Measurements from ENCODE around the gene BMAL1.

Gene BMAL1

DNA sequence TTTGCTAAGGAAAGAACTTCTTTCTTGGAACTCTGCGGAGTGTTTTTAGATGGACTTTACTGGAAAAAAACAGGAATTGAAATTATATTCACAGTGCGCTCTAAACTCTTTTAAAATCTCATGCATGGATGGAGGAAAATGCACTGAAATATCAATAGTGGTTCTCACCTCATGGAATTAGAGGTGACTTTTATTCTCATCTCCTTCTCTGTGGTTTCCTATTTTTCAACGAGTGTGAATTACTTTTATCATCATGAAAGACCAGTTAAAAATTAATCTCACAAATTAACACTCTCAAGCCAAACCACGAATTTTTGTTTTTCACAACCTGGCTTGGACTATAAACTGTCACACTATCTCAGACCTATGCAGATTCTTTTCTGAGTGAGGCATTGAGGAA lies 16.6 kb downstream of the BMAL1 start:
- no peaks in the 10 kb centered on the region for H3K9me3 ChIP-seq (ENCODE audit: control insufficient read depth, low read length)
- H3K27me3 ChIP-seq (replicated peaks; ENCODE audit: control insufficient read depth, insufficient read depth, low read length): no peaks in the 10 kb centered on the region
- H3K4me3 ChIP-seq (ENCODE audit: low read length): no peak overlapping the region
- H3K4me1 ChIP-seq (ENCODE audit: control insufficient read depth, insufficient read depth, low read length): peaks cover 16% of the 10 kb centered on the region
- DNase-seq (ENCODE audit: low read depth): no peak
- no peaks in the 10 kb centered on the region for H3K36me3 ChIP-seq (ENCODE audit: control insufficient read depth, insufficient read depth, low read length, severe bottlenecking)
- H3K9ac ChIP-seq (ENCODE audit: low read length): no peak overlapping the region

DNA sequence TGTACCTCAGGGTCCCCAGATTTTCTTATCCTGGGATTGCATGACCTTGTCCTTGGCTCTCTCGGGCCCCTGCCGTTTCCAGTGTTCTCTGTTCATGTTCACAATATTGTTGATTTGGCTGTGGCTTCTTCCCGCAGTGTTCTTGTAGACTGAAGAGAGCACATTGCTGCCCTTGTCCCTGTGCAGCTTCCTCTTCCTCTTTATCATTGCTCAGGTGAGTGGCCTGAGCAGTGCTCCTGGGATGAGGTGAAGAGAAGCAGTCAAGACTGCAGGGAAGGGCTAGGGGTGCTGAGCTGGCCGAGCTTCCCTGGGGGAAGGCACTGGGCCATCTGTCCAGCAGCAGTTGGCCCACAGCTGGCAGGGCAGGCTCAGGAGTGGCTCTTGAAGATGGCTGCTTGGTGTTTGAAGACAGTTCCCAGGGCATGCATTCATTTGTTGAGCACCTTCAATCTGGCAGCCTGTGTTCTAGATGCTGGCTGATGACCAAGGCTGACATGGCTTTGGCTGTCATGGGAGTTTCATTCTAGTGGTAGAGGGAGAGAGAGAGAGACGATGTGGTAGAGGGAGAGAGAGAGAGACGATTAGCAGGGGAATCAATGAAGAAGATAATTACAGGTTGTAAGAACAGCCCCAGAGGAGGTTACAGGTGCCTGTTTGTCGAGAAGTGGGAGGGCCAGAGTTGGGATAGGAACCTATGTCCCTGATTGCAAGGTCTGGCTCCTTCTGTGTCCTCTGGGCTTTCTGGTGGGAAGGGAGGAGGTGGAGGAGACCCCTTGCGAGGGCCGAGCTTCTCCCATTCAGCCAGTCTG lies 17.4 kb downstream of the BMAL1 start:
- H3K27me3 ChIP-seq (replicated peaks; ENCODE audit: control insufficient read depth, insufficient read depth, low read length): no peaks in the 10 kb centered on the region
- H3K36me3 ChIP-seq (ENCODE audit: control insufficient read depth, insufficient read depth, low read length, severe bottlenecking): no peaks in the 10 kb centered on the region
- DNase-seq (ENCODE audit: low read depth): no peak

DNA sequence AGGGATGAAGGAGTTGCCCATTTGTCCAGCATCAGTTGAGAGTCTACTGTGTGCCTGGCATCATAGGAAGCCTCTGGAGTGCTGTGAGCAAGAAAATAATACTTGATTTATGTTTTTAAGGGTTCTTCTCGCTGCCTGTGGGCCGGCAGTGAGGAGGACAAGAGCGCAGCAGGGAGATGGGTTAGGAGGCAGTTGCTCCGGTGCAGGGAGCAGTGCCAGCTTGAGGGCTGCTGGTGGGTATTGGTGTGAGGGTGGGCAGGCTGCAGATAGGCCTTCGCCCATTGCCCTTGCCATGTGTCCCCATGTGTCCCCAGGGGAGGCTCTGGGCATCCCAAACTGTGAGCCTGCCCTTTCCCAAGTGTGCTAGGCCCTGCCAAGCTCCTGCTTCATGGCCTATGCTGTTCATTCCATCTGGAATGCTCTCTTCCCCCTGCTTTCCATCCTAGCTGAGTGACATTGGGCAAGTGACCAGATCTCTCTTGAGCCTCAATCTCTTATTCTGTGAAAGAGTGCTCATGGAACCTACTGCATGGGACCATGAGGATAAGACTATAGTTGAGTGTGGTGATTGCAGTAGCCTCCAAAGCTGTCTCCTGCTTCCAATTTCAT lies 19.8 kb downstream of the BMAL1 start:
- no peak overlapping the region for H3K9ac ChIP-seq (ENCODE audit: low read length)
- no peaks in the 10 kb centered on the region for H3K36me3 ChIP-seq (ENCODE audit: control insufficient read depth, insufficient read depth, low read length, severe bottlenecking)
- H3K4me3 ChIP-seq (ENCODE audit: low read length): no peak overlapping the region
- peaks cover 7% of the 10 kb centered on the region for H3K4me1 ChIP-seq (ENCODE audit: control insufficient read depth, insufficient read depth, low read length)
- no peaks in the 10 kb centered on the region for H3K9me3 ChIP-seq (ENCODE audit: control insufficient read depth, low read length)
- H3K27me3 ChIP-seq (replicated peaks; ENCODE audit: control insufficient read depth, insufficient read depth, low read length): no peaks in the 10 kb centered on the region
- no peak for DNase-seq (ENCODE audit: low read depth)

More for the DNA sequence above, 17.4 kb downstream of the BMAL1 start:
- Histone ChIP-seq H3K4me1 (ENCODE audit: control insufficient read depth, insufficient read depth, low read length) (peaks cover 16% of the 10 kb centered on the region), H3K4me3 (ENCODE audit: low read length) (no peak overlapping the region), H3K9me3 (ENCODE audit: control insufficient read depth, low read length) (no peaks in the 10 kb centered on the region), H3K9ac (ENCODE audit: low read length) (no peak overlapping the region)

DNA sequence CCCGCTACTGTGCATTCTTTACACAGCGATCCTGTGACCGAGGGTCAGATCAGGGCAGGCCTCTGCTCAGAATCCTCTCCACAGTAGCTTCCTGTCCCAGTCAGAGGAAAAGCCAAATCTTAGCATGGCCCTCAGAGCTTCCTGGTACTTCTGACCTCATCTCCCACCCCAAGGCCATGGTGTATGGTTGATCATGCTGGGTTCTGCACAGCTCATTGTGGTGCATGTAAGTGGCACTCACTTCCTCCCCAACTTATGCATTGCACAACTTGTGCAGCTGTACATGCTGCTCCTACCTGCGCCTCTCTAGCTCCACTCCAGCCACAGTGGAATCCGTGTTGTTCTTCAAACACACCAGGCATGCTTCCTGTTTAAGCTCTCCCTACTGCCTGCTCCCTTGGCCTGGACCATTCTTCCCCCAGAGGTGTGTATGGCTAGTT lies 20.3 kb downstream of the BMAL1 start:
- DNase-seq (ENCODE audit: low read depth): no peak
- H3K27me3 ChIP-seq (replicated peaks; ENCODE audit: control insufficient read depth, insufficient read depth, low read length): no peaks in the 10 kb centered on the region
- H3K4me3 ChIP-seq (ENCODE audit: low read length): no peak overlapping the region
- peaks cover 7% of the 10 kb centered on the region for H3K4me1 ChIP-seq (ENCODE audit: control insufficient read depth, insufficient read depth, low read length)
- H3K9ac ChIP-seq (ENCODE audit: low read length): no peak overlapping the region
- H3K9me3 ChIP-seq (ENCODE audit: control insufficient read depth, low read length): no peaks in the 10 kb centered on the region
- no peaks in the 10 kb centered on the region for H3K36me3 ChIP-seq (ENCODE audit: control insufficient read depth, insufficient read depth, low read length, severe bottlenecking)

DNA sequence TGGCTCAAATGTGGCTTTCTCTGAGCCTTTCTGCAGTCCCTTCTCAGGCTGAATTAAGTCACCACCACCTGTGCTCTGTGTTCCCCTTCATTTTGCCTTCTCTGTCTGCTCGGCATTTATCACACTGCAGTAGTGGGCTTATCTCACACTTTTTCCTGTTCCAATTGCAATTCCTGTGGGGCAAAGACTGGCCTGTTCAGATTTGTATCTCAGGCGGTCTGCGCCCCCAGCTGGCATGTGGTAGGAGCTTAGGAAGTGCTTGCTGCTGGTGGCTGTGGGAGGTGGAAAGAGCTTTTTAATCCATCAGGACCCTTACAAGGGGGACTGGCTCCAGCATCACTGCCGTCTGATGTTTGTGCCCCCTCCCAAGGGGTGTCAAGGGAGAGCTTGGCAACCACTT lies 21.2 kb downstream of the BMAL1 start:
- H3K4me1 ChIP-seq (ENCODE audit: control insufficient read depth, insufficient read depth, low read length): peaks cover 7% of the 10 kb centered on the region

DNA sequence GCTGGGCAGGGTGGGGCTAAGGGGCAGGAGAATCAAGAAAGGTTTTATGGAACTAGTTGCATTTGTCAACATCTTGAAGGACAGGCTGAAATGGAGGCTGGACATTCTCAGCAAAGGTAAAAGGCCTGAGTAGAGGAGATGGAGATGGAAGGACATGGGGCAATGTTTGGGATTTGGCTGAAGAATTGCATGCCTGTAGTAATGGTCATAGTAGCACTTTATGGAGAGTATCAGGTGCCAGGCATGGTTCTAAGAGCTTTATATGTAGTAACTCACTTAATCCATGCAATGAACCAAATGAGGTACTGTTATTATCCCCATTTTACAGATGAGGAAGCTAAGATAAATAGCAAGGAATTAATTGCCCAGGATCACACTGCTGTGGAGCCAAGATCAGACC lies 23.9 kb downstream of the BMAL1 start:
- DNase-seq (ENCODE audit: low read depth): no peak
- H3K4me3 ChIP-seq (ENCODE audit: low read length): no peak overlapping the region
- H3K27me3 ChIP-seq (replicated peaks; ENCODE audit: control insufficient read depth, insufficient read depth, low read length): no peaks in the 10 kb centered on the region
- no peaks in the 10 kb centered on the region for H3K36me3 ChIP-seq (ENCODE audit: control insufficient read depth, insufficient read depth, low read length, severe bottlenecking)
- no peaks in the 10 kb centered on the region for H3K9me3 ChIP-seq (ENCODE audit: control insufficient read depth, low read length)
- H3K9ac ChIP-seq (ENCODE audit: low read length): no peak overlapping the region
- H3K4me1 ChIP-seq (ENCODE audit: control insufficient read depth, insufficient read depth, low read length): peaks cover 11% of the 10 kb centered on the region

More for the DNA sequence above, 21.2 kb downstream of the BMAL1 start:
- DNase-seq (ENCODE audit: low read depth): no peak
- no peaks in the 10 kb centered on the region for H3K36me3 ChIP-seq (ENCODE audit: control insufficient read depth, insufficient read depth, low read length, severe bottlenecking)
- H3K9ac ChIP-seq (ENCODE audit: low read length): no peak overlapping the region
- no peaks in the 10 kb centered on the region for H3K9me3 ChIP-seq (ENCODE audit: control insufficient read depth, low read length)
- H3K27me3 ChIP-seq (replicated peaks; ENCODE audit: control insufficient read depth, insufficient read depth, low read length): no peaks in the 10 kb centered on the region
- no peak overlapping the region for H3K4me3 ChIP-seq (ENCODE audit: low read length)

DNA sequence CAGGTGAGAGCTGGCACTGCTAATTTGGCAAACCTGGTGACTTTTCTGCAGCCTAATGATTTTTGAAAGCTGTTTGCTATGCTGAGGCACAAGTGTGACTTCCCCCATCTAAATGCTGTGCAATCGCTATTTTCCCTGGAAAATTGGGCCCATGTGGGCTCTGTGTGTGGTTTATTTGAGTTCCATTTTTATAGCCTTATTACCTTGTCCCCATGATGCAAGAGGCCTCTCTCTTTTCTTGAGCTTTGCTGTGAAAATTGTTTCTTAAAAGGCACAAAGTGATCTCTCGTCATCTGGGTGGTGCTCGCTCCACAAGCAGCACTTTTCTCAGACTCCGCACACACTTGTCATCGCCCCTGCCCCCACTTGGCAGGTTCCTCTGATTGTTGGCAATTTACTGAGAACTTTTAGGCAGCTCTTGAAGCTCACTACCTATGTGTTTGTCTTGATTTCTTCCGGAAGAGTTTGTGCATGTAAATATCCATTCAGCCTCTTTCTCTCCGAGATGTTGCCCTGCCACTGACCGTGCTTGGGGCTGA lies 24.9 kb downstream of the BMAL1 start:
- peaks cover 15% of the 10 kb centered on the region for H3K4me1 ChIP-seq (ENCODE audit: control insufficient read depth, insufficient read depth, low read length)
- H3K27me3 ChIP-seq (replicated peaks; ENCODE audit: control insufficient read depth, insufficient read depth, low read length): no peaks in the 10 kb centered on the region
- no peak overlapping the region for H3K4me3 ChIP-seq (ENCODE audit: low read length)

DNA sequence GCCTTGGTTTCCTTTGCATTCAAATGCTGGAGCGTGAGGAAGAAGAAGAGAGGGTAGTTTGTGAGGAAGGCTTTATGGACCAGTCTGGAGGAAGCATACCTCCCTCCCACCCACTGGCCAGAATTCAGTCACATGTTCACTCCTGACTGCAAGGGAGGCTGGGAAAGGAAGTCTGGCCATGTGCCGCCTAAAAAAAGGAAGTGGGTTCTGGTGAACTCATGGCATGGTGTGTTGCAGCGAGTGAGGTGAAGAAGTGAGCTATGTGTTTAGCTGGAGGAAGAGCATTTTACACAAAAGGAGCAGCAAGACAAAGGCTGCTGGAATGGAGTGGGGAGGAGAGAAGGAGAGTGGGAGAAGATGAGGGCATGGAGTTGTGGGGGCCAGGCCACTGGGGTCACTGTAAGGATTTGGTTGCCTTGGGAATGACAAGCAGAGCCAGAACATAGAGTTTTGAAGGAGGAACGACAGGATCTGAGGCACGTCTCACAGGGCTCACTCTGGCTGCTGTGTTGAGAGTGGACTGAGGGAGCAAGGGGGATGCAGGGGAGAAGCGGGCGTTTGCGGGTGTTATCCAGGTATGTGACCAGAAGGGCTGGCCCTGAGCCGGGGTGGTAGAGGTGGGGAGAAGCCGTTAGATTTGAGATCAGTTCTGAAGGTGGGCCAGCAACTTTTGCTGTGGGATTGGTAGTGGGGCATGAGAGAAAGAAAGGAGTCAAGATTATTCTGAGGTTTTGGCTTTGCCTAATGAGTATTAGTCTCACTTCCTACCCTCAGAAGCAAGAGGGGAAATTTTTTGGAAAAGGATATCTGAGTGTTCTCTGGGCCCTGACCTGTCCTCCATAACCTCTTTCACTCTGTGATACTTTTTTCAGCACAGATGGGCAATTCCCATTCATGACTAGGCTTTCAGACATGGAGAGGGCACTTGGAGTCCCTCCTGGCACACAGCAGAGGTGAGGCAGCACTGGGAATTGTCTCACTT lies 26.4 kb downstream of the BMAL1 start:
- no peak overlapping the region for H3K4me3 ChIP-seq (ENCODE audit: low read length)
- no peak for DNase-seq (ENCODE audit: low read depth)
- H3K9ac ChIP-seq (ENCODE audit: low read length): no peak overlapping the region
- no peaks in the 10 kb centered on the region for H3K36me3 ChIP-seq (ENCODE audit: control insufficient read depth, insufficient read depth, low read length, severe bottlenecking)
- H3K27me3 ChIP-seq (replicated peaks; ENCODE audit: control insufficient read depth, insufficient read depth, low read length): no peaks in the 10 kb centered on the region
- H3K4me1 ChIP-seq (ENCODE audit: control insufficient read depth, insufficient read depth, low read length): peaks cover 8% of the 10 kb centered on the region
- no peaks in the 10 kb centered on the region for H3K9me3 ChIP-seq (ENCODE audit: control insufficient read depth, low read length)

More for the DNA sequence above, 24.9 kb downstream of the BMAL1 start:
- Histone ChIP-seq H3K9me3 (ENCODE audit: control insufficient read depth, low read length) (no peaks in the 10 kb centered on the region), H3K36me3 (ENCODE audit: control insufficient read depth, insufficient read depth, low read length, severe bottlenecking) (no peaks in the 10 kb centered on the region), H3K9ac (ENCODE audit: low read length) (no peak overlapping the region)
- no peak for DNase-seq (ENCODE audit: low read depth)

DNA sequence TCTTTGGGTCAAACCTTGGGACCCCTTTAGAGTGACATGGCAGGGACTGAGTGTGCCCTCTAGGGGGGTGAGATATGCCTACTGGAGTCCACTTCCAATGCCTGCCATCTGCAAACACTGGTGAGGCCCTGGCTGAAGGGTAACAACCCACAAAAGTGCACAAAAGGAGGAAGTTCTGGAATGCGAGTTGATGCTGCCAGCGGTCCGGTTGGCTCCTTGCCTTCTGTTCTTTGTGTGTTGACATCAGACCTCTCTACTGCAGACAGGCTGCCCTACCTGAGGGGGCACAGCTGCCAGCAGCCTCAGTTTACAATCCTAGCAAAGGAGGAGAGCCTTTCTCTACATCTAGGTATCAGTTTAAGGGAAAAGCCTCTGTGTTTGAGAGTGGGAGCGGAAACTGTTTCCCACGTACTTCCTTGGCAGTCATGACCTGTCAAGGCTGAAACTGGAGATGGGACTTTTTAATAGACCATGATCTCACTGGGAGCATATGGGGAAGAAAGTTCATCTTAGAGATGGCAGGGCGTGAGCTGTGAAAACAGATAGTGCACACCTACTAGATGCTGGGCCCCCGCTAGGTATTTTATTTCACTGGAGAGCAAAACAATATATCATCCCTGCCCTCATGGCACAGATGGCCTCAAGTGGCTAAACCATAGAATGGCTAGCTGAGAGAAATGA lies 27.2 kb downstream of the BMAL1 start:
- Histone ChIP-seq H3K9ac (ENCODE audit: low read length) (no peak overlapping the region), H3K9me3 (ENCODE audit: control insufficient read depth, low read length) (no peaks in the 10 kb centered on the region), H3K27me3 (replicated peaks; ENCODE audit: control insufficient read depth, insufficient read depth, low read length) (no peaks in the 10 kb centered on the region), H3K4me1 (ENCODE audit: control insufficient read depth, insufficient read depth, low read length) (peaks cover 8% of the 10 kb centered on the region), H3K4me3 (ENCODE audit: low read length) (no peak overlapping the region), H3K36me3 (ENCODE audit: control insufficient read depth, insufficient read depth, low read length, severe bottlenecking) (no peaks in the 10 kb centered on the region)
- no peak for DNase-seq (ENCODE audit: low read depth)

DNA sequence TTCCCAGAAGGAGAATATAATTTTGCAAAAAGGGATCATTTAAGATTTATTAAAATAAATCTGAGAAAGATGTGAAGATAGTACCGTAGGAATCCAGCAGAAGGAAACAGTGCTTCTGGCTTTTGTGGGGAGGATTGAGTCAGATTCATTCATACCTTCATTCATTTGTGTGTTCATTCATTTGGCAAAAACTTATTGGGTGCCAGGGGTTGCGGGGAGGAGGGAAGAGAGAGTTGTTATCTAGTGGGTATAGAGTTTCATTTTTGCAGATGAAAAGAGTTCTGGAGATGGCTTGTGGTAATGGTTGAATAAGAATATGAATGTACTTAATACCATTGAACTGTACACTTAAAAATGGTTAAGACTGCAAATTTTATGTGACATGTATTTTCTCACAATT lies 31.1 kb downstream of the BMAL1 start:
- Histone ChIP-seq H3K4me1 (ENCODE audit: control insufficient read depth, insufficient read depth, low read length) (peaks cover 17% of the 10 kb centered on the region), H3K9ac (ENCODE audit: low read length) (no peak overlapping the region), H3K27me3 (replicated peaks; ENCODE audit: control insufficient read depth, insufficient read depth, low read length) (no peaks in the 10 kb centered on the region), H3K9me3 (ENCODE audit: control insufficient read depth, low read length) (no peaks in the 10 kb centered on the region), H3K36me3 (ENCODE audit: control insufficient read depth, insufficient read depth, low read length, severe bottlenecking) (peaks cover 18% of the 10 kb centered on the region), H3K4me3 (ENCODE audit: low read length) (no peak overlapping the region)
- DNase-seq (ENCODE audit: low read depth): no peak
